ENCODE measurements around the gene DGKA. TPM values are rescaled to one million over a fixed set of nuclear protein-coding genes. Genes with fewer than 3 reads are reported as not detected.

The DGKA gene
- total and polyA plus RNA-seq, 2 of the 4 experiments (the other 2 are of a cell fraction) = 71.9 to 75.1 TPM

- DNase-seq (peak; percentile 91), ATAC-seq (ENCODE audit: low read depth) (peak; percentile 70)
- peak overlapping the region; percentile 98 for H3K14ac ChIP-seq (replicated peaks; ENCODE audit: low read depth, low read length)
- H3K4me1 ChIP-seq (ENCODE audit: control insufficient read depth, insufficient read depth, low read length) = peaks cover 13% of the 10 kb centered on the region
- peak overlapping the region; percentile 99 to 100 for H4K8ac ChIP-seq (ENCODE audit: low read depth in 2 of 2, low read length in 2 of 2)
- ChIA-PET CTCF (interaction anchor here (0.6 to 1.4 kb wide), 6 partner anchors 10 to 188 kb away, joined by 3 to 5 read pairs (median 3); no protein-coding TSS in a partner anchor), POLR2A (ENCODE audit: unreplicated experiment) (interaction anchor here (0.6 to 2.2 kb wide), 4 partner anchors 97 to 198 kb away, joined by 3 to 6 read pairs (median 4); partner anchors contain the start of genes ORMDL2 and SARNP)
- 0% methylated on average over 4 of the region's 42 CpGs; no CpG with 5 or more reads in 1 of the 2 experiments for WGBS, 2 experiments (ENCODE audit: extremely low coverage in 2 of 2, insufficient read length in 1 of 2)
- intact Hi-C loops (cut with micrococcal nuclease) (no loop called here), in situ Hi-C loops (cut with MboI; ENCODE audit: low sequenced_read_pairs) (loop anchor here (10.0 kb wide), 1 partner anchor 102 kb away; the partner anchor contains the start of gene DNAJC14), dilution Hi-C loops (cut with HindIII; ENCODE audit: low sequenced_read_pairs, unreplicated experiment) (no loop called here)
- peak overlapping the region; percentile 99 for H2AK9ac ChIP-seq (replicated peaks; ENCODE audit: low read depth, low read length, poor library complexity)
- peaks cover 4% of the 10 kb centered on the region for H3K36me3 ChIP-seq (ENCODE audit: control insufficient read depth, insufficient read depth, low read length)
- peak overlapping the region; percentile 98 for H3K9ac ChIP-seq (ENCODE audit: low read depth, low read length)
- no peaks in the 10 kb centered on the region; the same call in 1 of the 2 replicates for H4K20me1 ChIP-seq (ENCODE audit: insufficient read depth, low read length)
- peak overlapping the region; percentile 93 for H2AK5ac ChIP-seq (ENCODE audit: low read depth, low read length)
- H3K4me2 ChIP-seq (ENCODE audit: low read depth, low read length) = peak overlapping the region; percentile 98
- no peaks in the 10 kb centered on the region for H3K27me3 ChIP-seq (ENCODE audit: control insufficient read depth, insufficient read depth, low read length)
- peak overlapping the region; percentile 94 for H4K5ac ChIP-seq (ENCODE audit: low read depth, low read length)
- H2BK20ac ChIP-seq (ENCODE audit: low read depth, low read length) = no peak overlapping the region
- H3K23ac ChIP-seq (ENCODE audit: low read depth, low read length) = peak overlapping the region; percentile 95
- peak overlapping the region; percentile 91 for H4K91ac ChIP-seq (ENCODE audit: insufficient read depth, low read depth, low read length)
- H3K9me3 ChIP-seq (ENCODE audit: control insufficient read depth, insufficient read depth, low read length) = no peaks in the 10 kb centered on the region
- H2AFZ ChIP-seq (replicated peaks; ENCODE audit: low read length, poor library complexity) = peak overlapping the region; percentile 94
- H3K56ac ChIP-seq (ENCODE audit: extremely low read depth, insufficient read depth, low read length) = peak overlapping the region; percentile 95
- peak overlapping the region; percentile 82 for H3K18ac ChIP-seq (ENCODE audit: low read depth, low read length)
- peak overlapping the region; percentile 83 for H3K4me3 ChIP-seq (ENCODE audit: insufficient read depth, low read depth, low read length)
- peak overlapping the region; percentile 72 for H2BK15ac ChIP-seq (ENCODE audit: low read depth, low read length)
- H3K79me1 ChIP-seq (ENCODE audit: low read depth in 1 of 2, low read length in 2 of 2) = peaks cover 32 to 66% of the 10 kb centered on the region in 2 experiments
- H3K27ac ChIP-seq (ENCODE audit: insufficient read depth, low read length) = peak overlapping the region; percentile 94
- peak overlapping the region; percentile 89 for H2BK5ac ChIP-seq (ENCODE audit: low read depth, low read length, poor library complexity, severe bottlenecking)
- H2BK120ac ChIP-seq (ENCODE audit: low read depth, low read length) = peak overlapping the region; percentile 54
- no TSS peak for BruUV-seq (replicated peaks)
- H3K4ac ChIP-seq (ENCODE audit: low read depth, low read length) = peak overlapping the region; percentile 93
- peaks cover 11% of the 10 kb centered on the region for H3K9me1 ChIP-seq (ENCODE audit: insufficient read depth, low read length)
- peak; percentile 41 for TF ChIP-seq SMC3 (IDR thresholded peaks at IDR 0.05; ENCODE audit: low read depth, low read length)
- no peak for TF ChIP-seq BHLHE40 (IDR thresholded peaks at IDR 0.05; ENCODE audit: low read depth, low read length)
- no peak for TF ChIP-seq CEBPB (IDR thresholded peaks at IDR 0.05; ENCODE audit: low read depth, low read length)
- no peak for TF ChIP-seq MAFK (IDR thresholded peaks at IDR 0.05; ENCODE audit: low read depth, low read length)
- no peak for TF ChIP-seq FOS (IDR thresholded peaks at IDR 0.05; ENCODE audit: low read depth, low read length)
- no peak for TF ChIP-seq RCOR1 (IDR thresholded peaks at IDR 0.05; ENCODE audit: insufficient replicate concordance, low read length)
- no peak; the same call in 1 of the 2 replicates for TF ChIP-seq CHD1 (IDR thresholded peaks at IDR 0.05; ENCODE audit: low read depth, low read length)
- peak; percentile 64 for TF ChIP-seq CTCF (conservative IDR thresholded peaks at IDR 0.05; ENCODE audit: low read depth, low read length)
- TF ChIP-seq RAD21 (IDR thresholded peaks at IDR 0.05; ENCODE audit: low read length) = no peak; the same call in 1 of the 2 replicates
- no peak for TF ChIP-seq NFE2L2 (IDR thresholded peaks at IDR 0.05; ENCODE audit: low read depth, low read length)
- TF ChIP-seq POLR2A (IDR thresholded peaks at IDR 0.05; ENCODE audit: low read depth, low read length) = peak; percentile 84
- TF ChIP-seq, protein P1, sequence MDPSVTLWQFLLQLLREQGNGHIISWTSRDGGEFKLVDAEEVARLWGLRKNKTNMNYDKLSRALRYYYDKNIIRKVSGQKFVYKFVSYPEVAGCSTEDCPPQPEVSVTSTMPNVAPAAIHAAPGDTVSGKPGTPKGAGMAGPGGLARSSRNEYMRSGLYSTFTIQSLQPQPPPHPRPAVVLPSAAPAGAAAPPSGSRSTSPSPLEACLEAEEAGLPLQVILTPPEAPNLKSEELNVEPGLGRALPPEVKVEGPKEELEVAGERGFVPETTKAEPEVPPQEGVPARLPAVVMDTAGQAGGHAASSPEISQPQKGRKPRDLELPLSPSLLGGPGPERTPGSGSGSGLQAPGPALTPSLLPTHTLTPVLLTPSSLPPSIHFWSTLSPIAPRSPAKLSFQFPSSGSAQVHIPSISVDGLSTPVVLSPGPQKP (IDR thresholded peaks at IDR 0.05; ENCODE audit: borderline replicate concordance, low read depth, low read length) = 0 out of 2 replicates have a peak, but pooled peaks have one; percentile 47
- TF ChIP-seq MAZ (IDR thresholded peaks at IDR 0.05; ENCODE audit: borderline replicate concordance, low read depth, low read length) = peak; percentile 66; the same call in 1 of the 2 replicates
Measured at GRCh38 chr12:55926738-55927587, 4.0 kb upstream of the DGKA start.

All from IMR-90 (cell line).